Left kidney (tissue), 2 donors: Measurements from ENCODE around the gene PHF2. TPM values are rescaled to one million over a fixed set of nuclear protein-coding genes. Genes with fewer than 3 reads are reported as not detected.

ENCODE experiments used
- DNase-seq: peaks from one replicate; pipeline ENCODE4 v3.0.0-alpha.2; 2013
- polyA plus RNA-seq: library from polyadenylated mRNA; unstranded; fragments of 120-200 nt; gene quantifications from one replicate; pipeline ENCODE4 v1.2.1, GENCODE V29; 2013; ENCODE audit not compliant: insufficient read length

Gene PHF2
- polyA plus RNA-seq, 1 donor: 37.8 TPM

DNA sequence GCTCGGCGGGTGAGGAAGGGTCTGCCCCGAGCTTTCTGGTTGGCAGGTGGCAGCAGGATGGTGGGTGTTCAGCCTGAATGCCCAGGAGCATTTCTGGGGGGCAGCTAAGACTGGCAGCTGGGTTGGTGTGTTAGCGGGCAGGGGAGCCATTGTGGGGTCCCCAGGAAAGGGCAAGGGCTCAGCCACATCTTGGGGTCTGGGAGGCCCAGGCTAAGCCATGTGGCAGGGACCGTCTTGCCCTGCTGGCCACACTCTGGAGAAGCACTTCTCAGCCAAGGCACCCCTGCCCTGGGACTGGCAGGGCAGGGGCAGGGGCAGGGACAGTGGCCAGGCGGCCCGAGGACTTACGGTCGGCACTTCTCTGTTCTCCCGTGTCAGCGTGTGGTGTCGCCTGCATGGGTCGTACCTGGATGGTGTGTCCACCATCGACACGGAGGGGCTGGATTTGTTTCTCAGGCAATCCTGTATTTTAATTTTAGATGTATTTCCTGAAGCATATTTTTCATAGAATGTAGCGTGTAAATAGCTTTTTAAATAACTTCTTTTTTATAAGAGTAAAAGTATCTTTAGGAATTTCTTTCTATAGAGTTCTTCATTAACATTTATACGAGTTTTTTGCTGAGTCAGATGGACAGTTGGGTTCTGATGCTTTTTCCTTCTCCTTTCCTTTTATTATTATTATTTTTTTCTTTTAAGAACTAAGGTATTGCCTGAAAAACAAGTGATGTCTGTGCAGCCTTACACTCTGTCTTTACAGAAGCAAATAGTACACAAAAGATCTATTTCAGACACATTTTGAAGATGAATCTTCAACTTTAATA is 102.0 kb downstream of the PHF2 start:
- no peak for DNase-seq

GRCh38 chr9:93679536-93680442 is 103.4 kb downstream of the PHF2 start:
- no peak for DNase-seq

DNA sequence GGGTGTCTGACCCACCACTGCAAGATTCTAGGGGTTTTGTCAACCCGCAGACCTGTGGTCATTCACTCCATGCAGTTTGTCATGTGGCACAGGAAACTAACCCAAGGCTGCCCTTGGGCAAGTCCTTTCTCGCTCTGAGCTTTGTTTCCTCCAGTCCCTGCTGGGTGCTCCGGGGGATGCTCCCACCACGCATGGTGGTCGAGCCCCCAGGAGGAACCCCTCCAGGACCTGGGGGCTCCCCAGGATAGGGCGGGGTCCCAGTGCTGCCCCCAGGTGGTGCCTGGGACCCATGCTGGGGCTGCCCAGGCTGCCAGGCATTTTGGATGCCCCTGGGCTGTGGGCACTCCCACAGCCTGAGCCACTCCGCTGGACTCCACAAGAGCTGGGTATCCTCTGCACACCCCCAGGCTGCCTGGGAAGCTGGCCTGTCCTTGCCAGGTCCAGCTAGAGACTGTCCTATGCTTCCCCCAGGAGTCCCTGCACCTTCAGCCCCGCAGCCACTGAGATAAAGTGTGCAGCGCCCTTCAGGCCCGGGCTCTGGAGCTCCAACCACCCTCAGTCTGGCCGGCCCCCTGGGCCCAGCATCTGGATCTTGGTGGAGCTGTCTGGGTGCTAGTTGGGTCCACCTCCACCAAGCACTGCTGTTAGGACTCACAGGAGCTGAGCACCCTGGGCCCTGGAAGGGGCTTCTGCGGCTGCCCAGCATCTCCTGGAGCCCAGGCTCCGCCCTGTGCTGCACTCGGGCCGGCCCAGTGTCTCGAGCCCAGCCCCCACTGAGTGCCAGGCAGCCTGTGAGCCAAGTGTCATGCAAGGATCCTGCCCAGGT is 104.3 kb downstream of the PHF2 start:
- DNase-seq: no peak

DNA sequence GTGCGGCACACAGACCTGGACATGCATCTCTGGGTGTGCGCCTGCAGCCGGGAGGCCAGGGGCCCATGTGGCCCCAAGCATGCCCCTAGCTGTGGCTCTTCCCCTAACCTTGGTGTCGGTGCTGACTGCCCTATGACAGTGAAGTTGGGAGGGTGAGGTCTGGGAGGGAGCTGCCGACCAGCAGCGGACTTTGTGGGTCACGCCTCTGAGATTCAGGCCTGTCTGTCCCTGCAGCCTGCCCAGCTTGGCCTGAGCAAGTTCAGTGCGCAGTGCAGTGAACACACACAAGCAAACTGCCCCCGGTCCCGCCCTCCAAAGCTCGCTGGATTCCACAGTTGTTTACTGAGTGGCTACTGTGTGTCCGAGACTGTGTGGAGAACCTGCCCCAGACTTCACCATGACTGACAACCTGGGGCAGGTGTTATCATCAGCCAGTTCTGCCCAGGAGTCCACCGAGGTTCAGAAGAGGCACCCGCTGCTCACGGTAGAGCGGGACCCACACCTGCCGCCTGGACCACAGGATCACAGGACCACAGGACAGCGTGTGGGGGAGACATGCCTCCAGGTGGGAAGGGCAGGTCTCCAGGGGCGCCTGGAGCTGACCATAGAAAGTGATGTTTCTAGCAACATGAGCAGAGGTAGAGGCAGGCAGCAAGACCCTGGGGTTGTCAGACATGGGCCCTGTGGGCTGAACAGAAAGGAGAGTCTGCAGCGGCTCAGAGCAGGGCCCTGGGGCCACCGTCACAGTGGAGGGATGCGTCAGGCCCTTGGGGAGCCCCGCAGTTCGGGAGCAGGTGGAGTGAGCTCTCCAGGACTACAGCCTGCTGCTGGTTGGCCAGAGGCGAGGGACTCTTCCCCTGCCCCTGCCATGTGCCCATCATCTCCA is 105.1 kb downstream of the PHF2 start:
- DNase-seq: no peak

GRCh38 chr9:93682155-93682968 is 106.0 kb downstream of the PHF2 start:
- peak; percentile 37 for DNase-seq

- DNase-seq: no peak
Observed at GRCh38 chr9:93683331-93684134, 107.1 kb downstream of the PHF2 start.

DNA sequence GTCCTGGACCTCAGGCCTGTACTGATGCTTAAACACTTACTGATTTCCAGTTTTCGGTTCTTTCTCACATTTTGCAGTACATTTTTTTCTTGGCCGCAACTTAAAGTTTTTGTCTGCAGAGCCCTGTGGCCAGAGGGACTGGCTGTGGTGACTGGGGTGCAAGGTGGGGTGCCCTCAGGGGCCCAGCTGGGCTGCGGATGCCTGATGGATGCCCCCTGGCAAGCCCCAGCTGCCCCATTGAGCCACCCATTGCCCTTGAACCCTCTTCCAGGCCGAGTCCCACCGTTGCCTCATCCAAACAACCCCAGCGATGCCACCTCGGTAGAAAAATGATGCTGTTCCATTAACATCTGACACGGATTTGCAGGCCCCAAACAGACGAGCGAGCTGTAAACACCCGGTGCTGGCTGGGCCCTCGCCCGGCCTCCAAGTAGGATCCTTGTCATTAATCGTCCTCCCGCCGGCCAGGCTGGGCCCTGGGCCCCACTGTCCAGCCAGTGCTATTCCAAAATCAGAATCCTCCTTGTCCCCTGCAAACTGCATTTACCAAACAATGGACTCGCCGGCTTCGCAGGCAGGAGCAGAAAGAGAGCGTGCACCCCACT is 107.9 kb downstream of the PHF2 start:
- DNase-seq: no peak

- no peak for DNase-seq
Observed at GRCh38 chr9:93684806-93685543, 108.6 kb downstream of the PHF2 start.

DNA sequence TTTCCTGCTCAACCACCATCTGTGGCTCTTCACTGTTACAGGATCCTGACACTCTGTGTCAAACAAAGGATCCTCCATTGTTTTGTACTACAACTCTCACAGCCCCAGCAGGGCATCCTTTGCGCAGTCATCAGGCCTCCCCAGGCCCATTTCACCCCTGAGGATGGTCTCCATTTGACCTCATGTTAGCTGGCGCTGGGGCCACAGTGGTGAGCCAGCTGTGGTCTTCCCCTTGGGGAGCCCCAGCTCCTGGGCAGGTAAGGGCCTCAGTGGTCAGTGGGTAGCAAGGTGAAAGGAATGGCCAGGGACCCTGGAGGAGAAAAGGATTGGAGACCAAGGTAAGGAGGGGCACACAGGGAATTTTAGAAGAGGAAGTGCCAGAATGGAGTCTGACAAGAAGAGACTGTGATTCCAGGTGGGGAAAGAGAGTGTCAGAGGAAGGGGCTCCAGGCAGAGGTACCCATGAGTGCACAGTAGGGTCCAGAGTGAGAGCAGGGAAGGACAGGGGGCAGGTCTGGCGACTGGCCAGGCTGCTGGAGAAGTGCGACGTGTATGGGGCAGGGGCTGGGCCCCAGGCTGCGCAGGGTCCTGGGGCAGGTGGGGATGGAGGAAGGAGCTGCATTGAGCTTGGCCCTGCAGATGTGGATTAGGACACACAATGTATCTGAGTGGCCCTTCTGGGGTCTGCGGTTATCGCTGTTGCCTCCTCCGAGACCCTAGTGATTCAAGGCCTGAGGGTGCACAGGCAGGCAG is 109.9 kb downstream of the PHF2 start:
- no peak for DNase-seq

DNA sequence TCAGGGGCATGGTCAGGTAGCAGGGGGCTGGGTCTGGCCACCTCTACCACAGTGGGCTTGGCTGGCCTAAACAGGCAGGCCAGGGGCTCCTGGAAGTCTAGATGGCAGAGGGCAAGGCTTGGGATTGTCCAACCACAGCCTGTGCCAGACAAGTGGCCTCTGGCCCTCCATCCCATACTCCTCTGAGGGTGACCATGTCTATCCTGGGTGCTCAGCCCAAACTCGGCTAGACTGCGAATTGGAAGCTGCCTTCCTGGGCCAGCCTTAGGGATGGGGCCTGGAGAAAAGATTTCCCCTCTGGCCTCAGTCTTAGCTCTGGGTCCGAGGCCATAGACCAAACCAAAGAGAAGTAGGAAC is 110.5 kb downstream of the PHF2 start:
- DNase-seq: no peak

GRCh38 chr9:93690618-93691017 is 114.2 kb downstream of the PHF2 start:
- DNase-seq: no peak

DNA sequence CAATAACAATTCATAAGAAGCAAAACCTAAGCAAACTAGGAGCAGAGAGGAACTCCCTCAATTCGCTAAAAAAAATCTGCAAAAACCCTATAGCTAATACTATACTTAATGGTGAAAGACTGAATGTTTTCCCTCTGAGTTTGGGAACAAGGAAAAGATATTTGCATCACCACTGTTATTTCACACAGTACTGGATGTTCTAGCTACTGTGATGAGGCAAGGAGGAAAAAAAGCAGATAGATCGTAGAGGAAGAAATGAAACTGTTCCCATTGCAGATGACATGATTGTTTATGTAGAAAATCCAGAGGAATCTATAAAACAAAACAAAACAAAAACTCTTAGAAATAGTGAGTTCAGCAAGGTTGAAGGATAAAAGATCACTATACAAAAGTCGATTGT is 116.7 kb downstream of the PHF2 start:
- no peak for DNase-seq

DNA sequence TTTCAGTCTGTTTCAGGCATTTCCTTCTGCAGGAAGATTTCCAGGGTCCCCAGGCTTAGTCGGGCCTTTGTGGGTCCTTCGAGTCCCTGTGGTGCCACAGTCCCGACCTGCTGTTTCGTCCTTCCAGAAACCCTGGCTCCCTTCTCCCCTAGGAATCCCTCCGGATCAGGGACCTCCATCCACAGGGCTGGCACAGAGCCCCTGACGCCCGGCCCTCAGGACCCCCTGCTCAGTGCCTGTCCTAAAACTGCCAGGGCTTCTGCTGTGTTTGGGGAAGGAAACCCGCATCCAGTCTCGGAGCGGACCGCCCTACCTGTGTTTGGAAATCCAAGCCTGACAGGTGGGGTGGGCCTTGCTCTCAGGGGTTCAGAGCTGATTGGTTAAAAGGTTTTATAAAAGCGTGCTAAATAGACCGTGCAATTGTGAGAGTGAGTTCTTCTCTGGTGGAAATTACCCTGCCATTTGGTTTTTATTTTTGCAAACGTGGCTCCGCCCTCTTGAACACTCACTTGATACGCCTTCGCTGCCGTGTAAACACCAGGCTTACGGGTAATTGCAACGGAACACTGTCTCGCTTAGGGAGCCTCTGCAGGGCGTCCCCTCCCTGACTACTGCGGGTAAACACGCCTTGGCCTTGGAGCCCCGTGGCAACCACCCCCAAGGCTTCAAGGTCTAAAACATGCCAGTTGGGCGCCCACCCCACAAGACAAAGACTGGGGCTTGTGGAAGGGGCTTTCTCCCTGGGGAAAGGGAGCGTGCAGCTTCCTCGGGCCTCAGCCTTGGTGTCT is 121.2 kb downstream of the PHF2 start:
- DNase-seq: no peak

- no peak for DNase-seq
Observed at GRCh38 chr9:93698140-93698908, 121.9 kb downstream of the PHF2 start.

GRCh38 chr9:93699650-93700049 is 123.3 kb downstream of the PHF2 start:
- no peak for DNase-seq
